Stimulated activated CD8-positive, alpha-beta memory T cell treated with anti-CD3 and anti-CD28 coated beads, Interleukin-7, amount 100 ng/mL, for 24 hours (primary cell): ENCODE data around the gene AMBRA1.

Source experiments
- DNase-seq: peaks from one replicate; pipeline ENCODE4 v3.0.0-alpha.2; 2020; ENCODE audit warnings: low read depth

Gene AMBRA1

DNA sequence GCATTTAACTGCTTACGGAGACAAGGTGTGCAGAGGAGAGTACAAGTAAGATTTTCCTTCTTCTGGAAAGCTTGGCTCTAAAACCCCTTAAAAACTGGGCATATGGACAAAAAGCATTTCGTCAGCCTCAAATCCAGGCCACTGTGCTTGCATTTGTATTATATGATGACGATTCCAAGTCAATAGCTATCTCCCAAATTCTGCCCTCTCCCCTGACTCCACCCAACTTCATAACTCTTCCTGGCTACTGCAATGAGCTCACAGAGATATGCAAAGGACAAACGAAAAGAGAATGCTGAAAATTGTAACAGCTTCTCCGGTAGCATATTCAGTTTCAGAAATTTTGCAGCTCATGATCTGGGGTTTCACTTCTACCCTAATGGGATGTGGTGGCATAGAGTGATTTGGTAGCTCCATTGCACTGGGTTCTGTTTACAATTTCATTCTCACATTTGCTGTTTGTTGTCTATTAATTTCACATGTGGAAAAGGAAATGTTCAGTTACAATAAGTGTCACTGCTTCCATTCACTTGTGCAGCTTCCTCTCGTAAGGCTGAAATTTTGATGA is 156.6 kb downstream of the AMBRA1 start:
- no peak for DNase-seq

- no peak for DNase-seq
These were observed 157.7 kb downstream of the AMBRA1 start for GRCh38 chr11:46436113-46436512.

DNA sequence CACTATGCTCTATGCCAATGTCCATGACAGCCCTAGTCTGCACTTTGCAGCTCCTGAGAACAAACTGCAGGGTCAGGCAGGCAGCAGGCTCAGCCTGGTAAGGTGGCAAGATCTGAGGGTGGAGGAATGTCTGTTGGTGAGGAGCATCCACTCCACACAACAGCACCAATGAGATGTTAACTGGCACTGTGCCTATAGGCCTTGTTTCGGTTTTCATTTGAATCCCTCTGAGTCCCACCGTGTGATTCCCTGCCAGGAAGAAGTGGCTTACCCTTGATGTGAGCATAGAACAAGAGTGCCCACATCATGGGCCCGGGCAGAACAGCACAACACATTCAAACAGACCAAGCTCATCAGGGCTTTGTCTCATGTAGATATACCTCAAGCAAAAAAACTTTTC is 158.1 kb downstream of the AMBRA1 start:
- DNase-seq, result no peak

GRCh38 chr11:46431211-46431610 is 162.6 kb downstream of the AMBRA1 start:
- DNase-seq, result no peak

DNA sequence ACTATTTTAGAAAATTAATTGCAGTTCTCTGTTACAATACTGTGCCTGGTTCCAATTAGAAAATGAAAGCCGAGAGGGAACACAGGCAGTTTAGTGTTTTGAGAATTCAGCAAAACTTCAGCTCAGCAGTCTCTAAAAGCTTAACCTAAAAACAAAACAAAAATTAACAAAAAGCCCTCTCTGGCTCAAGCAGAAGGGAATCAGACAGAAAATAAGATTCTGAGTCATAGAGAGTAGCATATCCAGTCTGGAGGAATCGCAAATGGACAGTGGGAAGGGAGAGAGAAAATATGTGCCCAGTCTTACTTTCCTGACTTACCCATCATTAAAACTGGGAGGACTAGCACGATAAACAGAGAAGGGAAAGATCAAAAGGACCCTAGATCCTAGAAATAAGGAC is 164.1 kb downstream of the AMBRA1 start:
- no peak for DNase-seq

DNA sequence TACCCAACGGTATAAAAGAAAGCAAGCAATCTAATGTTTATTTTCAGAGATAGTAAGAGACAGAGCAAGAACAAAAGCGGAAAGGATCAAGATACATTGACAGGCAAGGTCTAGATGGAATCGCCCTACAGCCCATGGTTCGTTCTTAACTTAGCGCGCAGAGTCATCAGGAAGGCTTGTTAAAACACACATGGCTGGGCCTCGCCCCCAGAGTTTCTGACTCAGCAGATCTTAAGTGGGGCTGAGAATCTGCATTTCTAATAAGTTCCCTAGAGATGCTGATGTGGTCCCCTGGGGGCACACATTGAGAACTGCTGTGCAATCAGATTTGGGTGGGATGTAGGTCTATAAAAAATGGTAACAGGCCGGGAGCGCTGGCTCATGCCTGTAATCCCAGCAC is 166.5 kb downstream of the AMBRA1 start:
- no peak for DNase-seq

GRCh38 chr11:46426233-46426991 is 167.4 kb downstream of the AMBRA1 start:
- DNase-seq, result no peak

GRCh38 chr11:46422588-46422987 is 171.2 kb downstream of the AMBRA1 start:
- DNase-seq, result no peak

GRCh38 chr11:46421257-46421880 is 172.5 kb downstream of the AMBRA1 start:
- DNase-seq, result no peak

DNA sequence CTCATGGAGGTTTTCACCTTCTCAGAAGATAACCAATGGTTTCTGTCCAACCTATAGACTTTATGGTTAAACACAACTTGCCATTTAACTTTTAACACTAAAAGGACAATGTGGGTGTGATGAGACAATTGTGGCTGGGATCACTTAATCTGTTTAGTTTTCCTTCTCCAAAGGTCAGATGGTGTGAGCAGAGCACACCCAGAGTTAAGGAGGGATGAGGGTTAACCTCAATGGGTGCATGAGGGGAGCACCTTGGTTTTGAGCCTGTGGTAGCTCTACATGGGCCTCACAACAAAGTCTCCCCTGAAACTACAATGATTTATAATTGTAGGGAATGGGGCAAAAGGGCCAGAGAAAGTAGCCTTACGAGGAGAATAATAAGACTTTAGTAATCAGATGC is 173.3 kb downstream of the AMBRA1 start:
- DNase-seq, result no peak

- DNase-seq, result no peak
These were observed 175.1 kb downstream of the AMBRA1 start for GRCh38 chr11:46418751-46419150.

- DNase-seq, result no peak
These were observed 176.1 kb downstream of the AMBRA1 start for GRCh38 chr11:46417711-46418110.

- no peak for DNase-seq
These were observed 178.9 kb downstream of the AMBRA1 start for GRCh38 chr11:46414879-46415278.

GRCh38 chr11:46414466-46414796 is 179.4 kb downstream of the AMBRA1 start:
- no peak for DNase-seq

GRCh38 chr11:46413760-46414465 is 179.9 kb downstream of the AMBRA1 start:
- no peak for DNase-seq

DNA sequence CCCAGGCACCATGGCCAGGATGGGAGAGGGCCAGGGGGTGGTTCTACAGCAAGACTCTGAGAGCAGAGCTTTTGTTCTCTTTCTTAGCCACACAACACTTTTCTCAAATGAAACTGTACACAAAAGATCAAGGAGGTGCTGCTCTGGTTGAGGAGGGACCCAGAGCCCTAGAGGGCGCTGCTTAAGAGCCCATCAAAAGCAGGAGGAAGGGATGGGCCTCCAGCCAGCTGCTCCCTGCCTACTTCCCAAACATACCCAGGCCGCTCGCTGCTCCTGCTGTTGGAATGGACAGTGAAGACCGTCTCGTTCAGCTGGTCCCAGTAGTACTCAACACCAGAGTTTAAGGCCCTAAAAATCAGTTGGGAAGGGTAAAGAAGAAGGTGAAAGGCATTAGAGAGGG is 183.8 kb downstream of the AMBRA1 start:
- DNase-seq, result no peak

GRCh38 chr11:46408407-46408986 is 185.3 kb downstream of the AMBRA1 start:
- DNase-seq, result no peak

- no peak for DNase-seq
These were observed 186.2 kb downstream of the AMBRA1 start for GRCh38 chr11:46407635-46408034.

DNA sequence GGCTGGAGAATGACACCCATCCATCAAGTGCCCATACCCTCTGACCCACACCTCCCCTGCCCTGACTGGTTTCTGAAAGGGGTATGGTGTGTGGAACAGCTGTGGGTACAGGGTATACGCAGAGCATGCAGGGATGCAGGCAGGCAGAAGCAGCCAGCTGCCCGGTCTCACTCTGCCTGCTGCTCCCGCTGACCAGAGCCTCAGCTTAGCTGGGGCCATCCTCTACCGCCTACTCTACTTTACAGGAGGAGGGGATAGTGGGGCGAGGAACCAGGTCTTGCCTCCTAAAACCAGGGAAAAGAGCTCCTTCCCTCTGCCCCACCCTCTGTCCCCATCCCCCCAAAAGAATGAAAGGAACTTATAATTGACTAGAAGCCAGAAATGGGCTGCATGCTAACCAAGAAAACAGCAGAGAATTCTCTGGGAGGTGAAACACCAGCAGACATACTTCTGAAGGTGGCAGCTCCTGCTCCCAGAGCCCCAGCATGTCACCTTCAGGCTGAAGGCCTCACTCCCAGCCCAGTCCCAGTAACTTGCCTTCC is 189.3 kb downstream of the AMBRA1 start:
- DNase-seq, result no peak

GRCh38 chr11:46402957-46403902 is 190.6 kb downstream of the AMBRA1 start:
- no peak for DNase-seq

- DNase-seq, result no peak
These were observed 196.3 kb downstream of the AMBRA1 start for GRCh38 chr11:46397526-46397925.
